ENCODE data around the gene CCNY.

CCNY gene

DNA sequence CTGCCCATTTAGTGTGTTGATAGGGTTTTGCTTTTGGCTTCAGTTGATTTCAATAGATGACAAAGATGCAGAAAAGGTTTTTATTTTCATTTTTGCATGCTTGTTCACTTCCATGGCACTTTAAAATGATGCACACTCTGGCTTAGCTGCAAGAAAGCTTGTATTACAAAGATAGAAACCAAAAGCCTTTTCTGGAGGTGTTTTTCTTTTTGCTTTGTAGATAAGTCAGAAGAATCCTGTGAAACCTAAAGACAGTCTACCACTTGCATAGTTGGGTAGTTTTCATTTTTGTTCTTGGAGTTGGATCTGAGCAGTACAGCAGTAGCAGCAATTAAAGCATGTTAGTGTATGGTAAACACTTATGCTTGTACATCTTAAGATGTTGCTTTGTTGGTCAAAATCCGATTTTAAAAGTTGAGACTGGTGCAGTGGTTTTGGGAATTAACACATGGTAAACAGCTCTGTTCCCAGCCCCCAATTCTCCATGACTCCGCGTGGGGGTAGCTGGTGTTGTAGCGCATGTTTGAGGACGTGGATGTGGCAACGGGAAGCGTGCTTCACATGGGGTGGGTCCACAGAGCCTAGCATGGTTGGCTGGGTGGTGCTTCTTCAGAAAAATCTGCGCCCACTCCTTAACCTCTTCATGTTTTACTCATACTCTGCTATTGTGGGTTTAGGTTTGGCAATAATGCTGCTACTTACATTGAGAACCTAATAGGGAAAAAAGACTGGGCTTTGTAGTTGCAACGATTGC is 19.8 kb downstream of the CCNY start:
- DNase-seq (ENCODE audit: low spot score) = no peak

DNA sequence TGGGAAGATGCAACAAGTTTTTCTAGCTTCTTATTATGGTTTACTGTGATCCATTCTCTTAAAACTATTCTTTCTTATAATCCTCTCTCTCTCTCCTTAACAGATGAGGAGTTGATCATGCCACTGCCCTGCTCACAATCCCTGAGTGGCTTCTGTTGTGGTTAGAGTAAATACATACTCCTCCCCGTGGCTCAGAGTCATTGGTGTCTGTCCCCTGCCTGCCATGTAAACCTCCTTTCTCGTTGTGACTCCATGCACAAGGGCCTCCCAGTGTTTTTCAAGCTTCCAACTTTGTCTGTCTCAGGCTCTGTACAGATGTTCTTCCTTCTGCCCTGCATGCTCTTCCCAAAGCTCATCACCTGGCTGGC is 20.4 kb downstream of the CCNY start:
- no peak for DNase-seq (ENCODE audit: low spot score)

DNA sequence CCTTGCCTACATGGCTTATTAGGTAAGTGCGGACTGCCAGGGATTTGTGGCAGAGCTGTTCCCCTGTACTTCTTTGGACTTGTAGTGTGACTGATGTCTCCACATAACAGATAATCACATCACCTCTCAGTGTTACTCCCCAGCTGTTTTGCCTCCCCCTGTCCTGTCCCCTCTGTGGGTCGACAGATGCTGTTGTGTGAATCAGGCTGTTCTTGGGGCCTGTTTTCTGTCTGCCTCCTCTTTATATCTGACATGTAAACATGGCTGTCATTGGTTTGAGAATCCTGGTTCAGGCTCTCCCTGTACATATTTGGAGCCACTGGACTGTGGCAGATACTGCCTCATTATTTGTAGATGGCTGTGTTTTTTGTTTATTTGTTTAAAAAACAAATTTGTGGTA is 22.7 kb downstream of the CCNY start:
- DNase-seq (ENCODE audit: low spot score) = no peak

DNA sequence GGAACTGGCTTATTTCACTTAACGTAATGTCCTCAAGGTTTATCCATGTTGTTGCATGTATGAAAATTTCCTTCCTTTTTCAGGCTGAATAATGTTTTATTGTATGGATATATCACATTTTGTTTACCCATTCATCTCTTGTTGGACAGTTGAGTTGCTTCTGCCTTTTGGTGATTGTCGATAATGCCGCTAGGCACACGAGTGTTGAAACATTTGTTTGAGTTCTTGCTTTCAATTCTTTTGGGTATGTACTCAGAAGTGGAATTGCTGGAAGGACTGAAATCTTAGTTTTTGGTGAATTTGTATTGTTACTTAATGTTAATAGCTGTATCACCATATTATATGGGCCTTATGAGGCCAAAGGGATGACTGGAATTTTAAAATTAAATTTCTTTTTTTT is 23.6 kb downstream of the CCNY start:
- DNase-seq (ENCODE audit: low spot score) = no peak

DNA sequence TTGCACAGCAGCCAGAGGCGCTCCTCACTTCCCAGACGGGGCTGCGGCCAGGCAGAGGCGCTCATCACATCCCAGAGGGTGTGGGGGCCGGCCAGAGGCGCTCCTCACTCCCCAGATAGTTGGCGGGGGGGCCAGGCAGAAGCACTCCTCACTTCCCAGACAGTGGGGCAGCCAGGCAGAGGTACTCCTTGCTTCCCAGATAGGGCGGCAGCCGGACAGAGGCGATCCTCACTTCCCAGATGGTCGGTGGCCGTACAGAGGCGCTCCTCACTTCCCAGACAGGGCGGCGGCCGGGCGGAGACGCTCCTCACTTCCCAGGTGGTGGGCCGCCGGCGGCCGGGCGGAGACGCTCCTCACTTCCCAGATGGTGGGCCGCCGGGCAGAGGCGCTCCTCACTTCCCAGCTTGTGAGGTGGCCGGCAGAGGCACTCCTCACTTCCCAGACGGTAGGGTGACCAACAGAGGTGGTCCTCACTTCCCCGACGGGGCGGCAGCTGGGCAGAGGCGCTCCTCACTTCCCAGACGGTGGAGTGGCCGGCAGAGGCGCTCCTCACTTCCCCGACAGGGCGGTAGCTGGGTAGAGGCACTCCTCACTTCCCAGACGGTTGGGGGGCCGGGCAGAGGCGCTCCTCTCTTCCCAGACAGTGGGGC is 26.5 kb downstream of the CCNY start:
- DNase-seq (ENCODE audit: low spot score) = no peak

DNA sequence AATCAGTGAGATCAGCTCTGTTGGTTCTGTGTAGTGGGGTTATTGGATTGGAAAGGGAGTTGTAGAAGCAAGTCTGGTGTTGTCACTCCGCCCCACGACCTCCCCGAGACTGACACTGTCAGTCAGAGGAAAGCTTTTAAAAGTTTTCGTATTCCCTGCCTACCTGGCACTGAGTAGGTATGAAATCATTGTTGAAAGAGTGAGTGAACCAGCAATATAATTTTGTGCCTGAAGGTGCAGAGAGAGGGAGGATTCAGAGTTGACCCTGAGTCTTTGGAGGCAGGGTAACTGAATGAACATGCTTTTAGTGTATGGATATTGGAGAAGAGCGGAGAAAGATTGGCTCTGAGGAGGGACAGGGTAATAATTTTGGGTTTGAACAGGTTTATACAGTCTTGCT is 27.3 kb downstream of the CCNY start:
- no peak for DNase-seq (ENCODE audit: low spot score)

DNA sequence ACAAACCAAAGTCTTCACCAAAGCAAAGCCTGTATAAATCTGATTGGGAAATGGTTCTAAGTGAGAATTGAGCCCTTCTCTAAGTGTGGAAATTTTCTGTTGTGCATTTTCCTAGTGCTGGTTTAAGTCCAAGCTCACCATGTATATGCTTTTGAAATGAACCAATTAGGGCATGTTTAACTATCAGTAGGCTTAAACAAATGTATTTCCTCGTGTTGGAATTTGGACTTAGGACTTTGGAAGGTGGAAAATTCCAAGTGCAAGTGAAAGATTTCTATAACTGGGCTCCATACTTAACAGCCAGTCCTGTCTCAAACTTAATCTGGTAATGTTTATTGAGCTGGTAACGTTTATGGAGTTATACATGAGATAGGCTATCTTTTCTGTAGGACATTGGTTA is 28.5 kb downstream of the CCNY start:
- peak; percentile 11 for DNase-seq (ENCODE audit: low spot score)

DNA sequence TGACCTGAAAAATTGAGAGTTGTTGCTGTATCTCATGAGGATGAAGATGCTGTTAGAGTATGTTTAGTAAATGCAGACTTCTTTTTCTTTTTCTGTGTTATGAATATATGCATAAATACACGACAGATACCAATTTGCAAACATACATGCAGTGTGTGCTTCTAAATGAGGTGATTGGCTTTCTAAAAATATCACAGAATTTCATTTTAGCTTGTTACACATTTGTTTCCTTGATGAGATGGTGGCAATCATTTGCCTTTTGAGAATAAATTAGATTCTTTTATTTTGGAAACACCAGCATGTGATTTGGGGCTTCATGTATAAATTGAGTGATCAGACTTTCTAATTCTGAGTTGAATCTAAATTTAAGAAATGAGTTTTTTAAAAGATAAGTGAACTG is 29.7 kb downstream of the CCNY start:
- DNase-seq (ENCODE audit: low spot score) = no peak

DNA sequence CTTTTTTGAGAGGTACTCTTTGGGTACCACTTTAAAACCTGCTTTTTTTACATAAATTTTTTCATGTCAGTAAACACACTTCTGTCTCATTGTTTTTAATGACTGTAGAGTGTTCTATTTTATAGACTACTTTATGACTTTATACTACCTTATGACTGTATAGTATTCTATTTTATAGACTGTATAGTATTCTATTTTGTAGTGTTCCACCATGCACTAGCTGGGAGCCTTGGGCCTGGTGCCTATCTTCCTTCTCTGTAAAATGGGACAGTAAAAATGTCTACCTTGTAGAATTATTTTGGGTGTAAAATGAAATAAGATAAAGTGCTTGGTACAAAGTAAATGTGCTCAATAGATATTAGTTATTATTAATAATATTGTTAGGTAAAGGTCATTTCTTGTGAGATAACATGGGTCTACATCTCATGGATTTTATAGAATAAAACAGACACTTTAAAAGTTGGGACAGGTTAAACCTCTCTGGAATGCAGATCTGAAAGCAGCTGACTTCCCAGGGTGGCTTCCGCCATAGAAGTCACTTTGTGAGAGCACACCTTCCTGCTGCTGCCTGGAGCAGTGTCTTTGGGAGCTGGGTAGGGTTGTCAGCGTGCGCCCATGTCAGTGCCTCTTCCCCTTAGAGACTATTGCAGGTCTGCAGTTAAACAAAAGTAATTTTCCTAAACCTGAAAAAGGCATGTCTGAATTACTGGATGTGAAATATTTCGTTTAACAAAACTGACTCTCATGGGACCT is 31.0 kb downstream of the CCNY start:
- no peak for DNase-seq (ENCODE audit: low spot score)

DNA sequence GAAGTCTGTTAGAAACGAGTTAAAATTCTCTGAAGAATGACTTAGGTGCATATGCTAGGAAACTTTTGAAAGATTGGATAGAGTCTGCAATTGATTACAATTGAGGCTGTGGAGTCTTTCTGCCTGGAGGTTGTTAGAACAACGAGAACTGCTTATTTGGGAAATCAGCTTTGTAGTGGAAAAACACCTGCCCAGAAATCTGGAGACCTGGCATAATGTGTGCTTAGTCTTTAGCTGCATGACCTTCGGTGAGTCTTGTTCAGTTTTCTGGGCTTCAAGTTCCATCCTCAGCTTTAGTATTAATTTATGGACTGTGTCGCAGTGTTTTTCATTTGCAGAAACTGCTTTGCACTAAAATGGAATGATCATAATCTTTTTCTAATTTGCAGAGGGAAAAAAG is 31.7 kb downstream of the CCNY start:
- no peak for DNase-seq (ENCODE audit: low spot score)

DNA sequence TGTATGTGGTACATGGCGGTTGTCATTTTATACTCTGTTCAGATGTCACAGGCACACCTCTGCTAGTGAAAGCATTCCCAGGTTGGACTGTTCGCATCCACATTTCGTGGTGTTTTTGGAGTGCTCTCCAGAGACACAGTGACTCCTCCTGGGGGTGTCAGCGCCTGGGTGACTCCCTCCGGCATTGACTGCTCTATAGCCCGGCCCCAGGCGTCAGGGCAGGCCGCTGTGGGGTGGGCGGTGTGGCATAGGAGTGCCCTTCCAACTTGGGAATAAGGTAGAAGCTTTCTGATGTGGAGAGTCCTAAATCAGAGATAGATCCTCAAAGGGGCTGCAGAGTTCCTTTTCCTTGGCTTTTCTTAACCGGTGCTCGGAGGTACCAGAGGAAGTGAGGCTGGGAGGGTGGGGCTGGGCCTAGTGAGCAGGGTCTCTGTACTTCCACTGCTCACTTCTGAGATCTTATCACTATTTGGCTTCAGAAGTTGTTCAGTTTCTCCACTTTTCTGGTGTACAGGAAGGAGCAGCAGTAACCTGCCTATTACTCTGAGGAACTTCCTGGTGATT is 32.3 kb downstream of the CCNY start:
- no peak for DNase-seq (ENCODE audit: low spot score)

DNA sequence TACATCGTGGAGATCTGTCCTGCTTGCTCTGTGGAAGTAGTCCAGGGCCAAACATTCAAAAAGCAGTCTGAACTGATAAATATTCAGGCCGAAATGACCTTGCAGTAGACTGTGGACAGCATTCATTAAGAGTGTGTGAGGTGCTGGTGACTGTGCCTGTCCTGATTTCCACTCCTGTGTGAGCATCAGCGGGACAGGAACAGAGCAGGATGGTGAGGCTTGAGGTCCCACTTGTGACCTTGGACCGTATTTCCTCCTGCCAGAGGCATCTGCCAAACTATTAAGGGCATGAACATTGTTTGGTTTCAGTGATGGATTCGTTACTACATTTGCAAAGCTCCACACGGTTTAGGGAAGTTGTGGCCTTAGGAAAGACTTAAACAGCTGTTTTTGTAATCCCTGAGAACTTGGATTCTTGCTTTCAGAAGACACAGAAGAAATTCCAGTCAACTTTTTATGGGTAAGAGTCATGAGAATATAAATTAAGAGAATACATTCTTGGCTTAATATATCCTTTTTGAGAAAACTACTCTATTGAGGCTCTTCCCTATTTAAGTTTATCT is 32.8 kb downstream of the CCNY start:
- DNase-seq (ENCODE audit: low spot score) = peak; percentile 6

DNA sequence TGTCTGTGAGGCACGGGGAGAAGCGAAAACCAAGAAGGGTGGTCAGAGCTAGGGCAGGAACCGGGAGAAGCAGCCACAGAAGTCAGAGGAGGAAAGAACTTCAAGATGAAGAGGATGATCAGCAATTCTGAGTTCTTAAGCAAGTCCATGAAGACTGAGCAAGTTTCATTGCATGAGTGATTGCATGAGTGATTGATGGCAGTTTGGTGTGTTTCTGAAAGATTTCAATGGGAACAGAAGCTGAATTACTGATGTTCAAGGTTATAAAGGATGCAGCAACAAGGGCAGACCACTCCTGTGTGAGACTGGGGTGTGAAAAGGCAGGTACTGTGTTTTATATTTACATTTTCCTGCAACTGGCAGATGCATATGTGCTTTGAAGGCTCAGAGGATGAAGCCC is 35.4 kb downstream of the CCNY start:
- no peak for DNase-seq (ENCODE audit: low spot score)

DNA sequence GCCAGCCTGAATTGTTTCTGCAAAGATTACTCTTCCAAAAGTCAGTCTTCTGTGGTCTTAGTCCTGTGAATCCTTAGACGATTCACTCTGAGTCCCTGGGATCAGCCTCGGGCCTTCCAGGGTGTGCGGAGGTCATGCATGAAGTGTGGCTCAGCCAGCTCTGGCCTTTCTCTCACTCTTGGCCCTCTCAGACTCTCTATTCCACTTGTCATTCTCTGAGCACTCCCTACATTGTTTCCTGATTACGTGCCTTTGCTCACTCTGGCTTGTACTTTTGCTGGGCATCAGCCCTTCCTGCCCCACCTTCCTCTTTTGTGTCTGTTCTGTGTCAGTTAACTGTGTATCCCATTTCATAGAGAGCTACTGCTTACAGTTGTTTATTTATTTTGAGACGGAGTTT is 36.0 kb downstream of the CCNY start:
- no peak for DNase-seq (ENCODE audit: low spot score)

DNA sequence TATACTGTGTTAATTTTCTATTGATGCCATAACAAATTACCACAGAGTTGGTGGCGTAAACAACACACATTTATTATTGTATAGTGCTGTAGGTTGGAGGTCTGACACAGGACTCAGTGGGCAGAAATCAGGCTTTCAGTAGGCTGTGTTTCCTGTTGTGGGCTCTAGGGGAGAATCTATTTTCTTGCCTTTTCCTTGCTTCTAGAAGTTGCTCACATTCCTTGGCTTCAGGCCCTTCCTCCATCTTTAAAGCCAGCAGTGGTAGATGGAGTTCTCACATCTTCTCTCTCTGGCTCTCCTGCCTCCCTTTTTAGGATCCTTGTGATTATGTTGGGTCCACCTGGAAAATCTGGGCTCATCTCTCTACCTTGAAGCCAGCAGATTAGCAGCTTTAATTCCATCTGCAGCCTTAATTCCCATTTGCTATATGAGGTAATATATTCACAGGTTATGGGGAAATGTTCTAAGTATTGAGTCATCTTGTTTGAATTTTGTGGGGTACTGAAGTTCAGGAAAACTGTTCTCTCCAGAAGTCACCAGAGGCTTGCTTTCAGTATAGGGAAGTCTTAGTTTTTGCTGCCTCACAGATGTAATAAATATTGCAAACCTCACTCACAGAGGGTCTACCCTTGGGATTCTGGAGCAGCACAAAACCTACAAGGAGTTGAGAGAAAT is 38.9 kb downstream of the CCNY start:
- no peak for DNase-seq (ENCODE audit: low spot score)

DNA sequence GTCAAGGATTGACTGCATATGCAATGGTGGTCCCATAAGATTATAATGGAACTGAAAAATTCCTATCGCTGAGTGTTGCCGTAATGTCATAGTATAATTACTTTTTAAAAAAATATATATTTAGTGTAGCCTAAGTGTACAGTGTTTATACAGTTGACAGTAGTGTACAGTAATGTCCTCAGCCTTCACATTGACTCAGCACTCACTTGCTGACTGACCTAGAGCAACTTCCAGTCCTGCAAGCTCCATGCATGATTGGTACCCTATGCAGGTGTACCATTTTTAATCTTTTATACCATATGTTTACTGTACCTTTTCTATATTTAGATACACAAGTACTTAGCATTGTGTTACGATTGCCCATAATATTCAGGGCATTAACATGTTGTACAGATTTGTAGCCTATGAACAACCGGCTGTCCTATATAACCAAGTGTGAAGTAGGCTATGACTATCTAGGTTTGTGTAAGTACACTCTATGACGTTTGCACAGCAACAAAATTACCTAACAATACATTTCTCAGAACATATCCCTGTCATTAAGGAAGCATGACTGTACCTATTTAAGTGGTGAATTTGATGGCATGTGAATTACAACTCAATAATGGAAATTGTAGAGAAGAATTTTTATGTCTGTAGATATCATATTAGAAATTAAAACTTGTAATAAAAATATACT is 40.9 kb downstream of the CCNY start:
- no peak for DNase-seq (ENCODE audit: low spot score)

DNA sequence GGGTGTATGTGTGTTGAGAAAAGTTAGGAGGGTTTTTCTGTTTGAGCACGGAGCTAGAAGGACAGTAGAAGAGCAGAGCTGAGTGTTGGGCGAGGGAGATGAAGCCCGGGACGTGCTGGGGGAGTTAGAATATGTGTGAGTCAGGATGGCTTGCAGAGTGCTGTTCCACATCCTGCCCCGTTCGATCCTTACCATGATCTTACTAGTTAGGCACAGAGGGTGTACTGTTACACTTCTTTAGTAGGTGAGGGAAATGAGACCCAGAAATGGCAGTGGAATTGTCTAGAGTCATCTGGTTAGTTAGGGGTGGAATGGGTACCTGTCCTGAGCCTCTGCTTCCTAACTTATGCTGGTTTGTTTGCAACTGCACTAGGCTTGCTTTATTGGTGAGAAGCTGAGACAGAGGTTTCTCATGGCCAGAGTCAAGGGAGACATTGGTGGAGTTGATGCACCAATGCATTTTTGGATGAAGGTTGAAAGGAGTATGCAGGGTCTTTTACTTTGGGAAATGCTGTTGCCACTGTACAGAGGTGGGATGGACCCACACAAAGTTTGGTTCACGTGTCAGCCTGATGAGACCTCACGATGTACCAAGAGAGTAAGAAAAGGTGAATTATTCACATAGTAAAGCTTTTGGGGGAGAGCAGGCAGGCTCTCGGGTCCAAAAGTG is 42.4 kb downstream of the CCNY start:
- no peak for DNase-seq (ENCODE audit: low spot score)

DNA sequence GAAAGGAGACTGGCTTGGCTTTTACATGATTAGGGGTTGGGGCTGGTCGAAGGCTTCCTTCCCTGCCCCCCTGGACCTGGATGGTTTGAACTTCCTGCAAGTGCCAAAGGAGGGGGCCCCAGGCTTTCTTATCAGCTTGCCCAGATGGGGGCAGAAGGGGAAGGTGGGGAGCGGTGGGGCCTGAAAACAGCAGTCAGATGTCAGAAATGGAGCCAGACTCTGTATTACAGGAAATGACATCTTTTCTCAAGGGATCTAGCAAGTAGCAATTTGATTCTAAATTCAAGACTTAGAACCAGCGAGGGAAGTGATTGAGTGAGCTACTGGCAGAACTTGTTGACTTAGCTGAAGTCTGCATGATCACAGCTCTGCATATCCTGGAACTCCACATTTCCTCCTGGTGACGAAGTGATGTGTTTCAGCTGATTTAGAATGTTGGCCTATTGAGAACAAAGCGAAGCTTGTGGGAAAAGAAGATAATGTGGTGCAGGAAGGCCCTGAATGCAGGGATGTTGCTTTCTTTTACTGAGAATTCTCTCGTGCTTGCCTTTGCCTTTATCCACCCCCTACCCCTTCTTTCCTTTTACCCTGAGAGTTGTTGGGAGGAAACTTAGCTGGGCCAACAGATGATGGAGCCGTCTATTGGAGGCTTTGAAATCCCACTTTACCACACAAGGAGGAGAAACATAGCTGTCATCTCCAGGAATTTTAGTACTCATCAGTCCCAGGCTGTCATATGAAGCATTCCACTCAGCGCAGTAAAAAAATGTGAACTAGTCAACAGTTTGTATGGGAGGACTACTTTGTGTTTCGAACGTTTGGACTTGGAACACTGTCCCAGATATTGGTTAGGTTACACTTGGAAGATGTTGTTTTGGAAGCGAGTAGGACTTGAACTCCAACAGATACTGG is 43.2 kb downstream of the CCNY start:
- DNase-seq (ENCODE audit: low spot score) = no peak

DNA sequence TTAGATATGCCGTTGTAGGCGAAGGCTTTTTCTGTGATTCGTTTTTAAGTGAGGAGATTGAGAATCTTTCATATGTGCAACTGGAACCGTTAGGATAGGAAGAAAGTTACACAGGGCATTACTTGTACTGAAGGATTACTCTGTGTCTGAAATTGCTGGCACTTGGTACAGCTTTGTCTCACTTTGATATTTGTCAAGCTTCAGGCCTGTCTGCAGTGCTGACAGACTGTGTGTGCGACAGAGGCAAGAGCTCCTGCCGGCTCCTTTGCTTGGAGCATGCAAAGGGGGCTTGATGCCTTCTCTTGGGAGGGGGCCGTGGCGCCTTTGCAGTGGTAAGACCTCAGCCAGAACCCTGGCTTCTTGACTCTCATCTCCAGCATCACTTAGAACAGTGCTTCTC is 45.8 kb downstream of the CCNY start:
- no peak for DNase-seq (ENCODE audit: low spot score)
